ENCODE data around the gene OPRM1.

The OPRM1 gene

DNA sequence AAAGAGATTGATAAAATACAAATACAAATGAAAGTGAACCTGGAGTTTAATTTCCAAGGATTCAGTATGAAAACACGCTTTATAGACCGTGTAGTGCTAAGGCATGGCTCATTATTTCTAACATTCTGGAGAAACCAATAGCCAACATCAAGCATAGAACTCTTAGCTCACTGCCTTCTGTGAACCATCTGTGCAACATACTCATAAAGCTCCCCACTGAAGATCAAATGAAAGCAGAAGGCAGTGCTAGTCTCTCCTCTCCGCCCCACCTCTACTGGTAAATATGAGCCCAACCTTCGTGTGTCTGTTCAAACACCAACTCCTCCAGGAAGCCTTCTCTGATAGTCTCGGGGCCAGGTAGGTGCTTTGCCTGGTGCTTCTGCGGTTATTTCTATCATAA, 163.9 kb downstream of the OPRM1 start:
- no peak for DNase-seq (ENCODE audit: low read depth in 2 of 2)

DNA sequence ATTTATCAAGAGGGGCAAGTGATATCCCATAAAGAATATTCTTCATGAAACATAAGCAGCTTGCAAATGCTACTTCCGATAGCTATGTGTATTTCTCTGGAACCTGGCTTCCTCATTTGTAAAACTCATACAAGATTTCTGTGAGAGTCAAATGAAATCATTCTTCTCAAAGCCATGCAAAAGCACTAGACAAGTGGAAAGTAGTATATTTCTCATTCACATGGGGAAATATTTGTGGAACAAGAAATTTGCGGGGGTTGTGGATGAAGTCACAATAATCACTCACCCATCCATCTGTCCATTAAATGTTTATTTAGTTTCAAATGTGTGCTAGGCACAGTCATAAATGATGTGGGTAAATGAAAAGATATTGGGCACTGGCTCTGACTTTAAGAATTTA, 167.1 kb downstream of the OPRM1 start:
- no peak for DNase-seq (ENCODE audit: low read depth in 2 of 2)

DNA sequence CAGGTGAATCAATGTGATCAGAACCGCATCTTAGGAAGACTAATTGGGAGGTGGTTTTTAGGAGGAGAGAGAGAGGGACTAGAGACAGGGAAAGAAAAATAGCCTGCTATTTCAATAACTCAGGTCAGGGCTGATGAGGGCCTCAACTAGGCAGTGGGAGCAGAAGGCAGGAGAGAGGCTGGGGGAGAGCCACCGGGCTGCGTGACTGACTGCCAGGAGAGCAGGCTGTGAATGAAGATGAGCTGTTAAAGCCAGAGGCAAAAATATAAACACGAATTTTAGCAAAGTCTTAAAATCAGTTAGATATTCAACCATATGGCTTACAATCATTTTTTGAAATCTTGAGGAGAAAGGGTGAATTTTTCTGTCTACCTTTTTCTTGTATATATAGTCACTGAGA, 168.0 kb downstream of the OPRM1 start:
- DNase-seq (ENCODE audit: low read depth in 2 of 2) = no peak

DNA sequence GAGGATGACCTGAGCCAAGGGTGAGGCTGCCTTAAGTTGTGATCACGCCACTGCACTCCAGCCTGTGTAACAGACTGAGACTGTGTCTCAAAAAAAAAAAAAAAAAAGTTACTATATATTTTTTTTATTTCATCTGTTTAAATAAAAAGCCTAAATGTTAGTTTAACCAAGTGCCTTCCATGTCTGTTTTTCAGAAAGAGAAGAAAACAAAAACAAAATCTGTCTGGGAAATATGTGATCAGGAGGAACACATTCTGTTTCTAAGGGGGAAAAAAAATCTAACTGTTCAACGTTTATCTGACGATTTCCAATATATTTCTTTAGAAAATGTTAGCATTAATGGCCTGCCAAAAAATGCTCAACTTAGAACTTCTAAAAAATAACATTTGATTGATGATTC, 170.5 kb downstream of the OPRM1 start:
- DNase-seq (ENCODE audit: low read depth in 2 of 2) = no peak

DNA sequence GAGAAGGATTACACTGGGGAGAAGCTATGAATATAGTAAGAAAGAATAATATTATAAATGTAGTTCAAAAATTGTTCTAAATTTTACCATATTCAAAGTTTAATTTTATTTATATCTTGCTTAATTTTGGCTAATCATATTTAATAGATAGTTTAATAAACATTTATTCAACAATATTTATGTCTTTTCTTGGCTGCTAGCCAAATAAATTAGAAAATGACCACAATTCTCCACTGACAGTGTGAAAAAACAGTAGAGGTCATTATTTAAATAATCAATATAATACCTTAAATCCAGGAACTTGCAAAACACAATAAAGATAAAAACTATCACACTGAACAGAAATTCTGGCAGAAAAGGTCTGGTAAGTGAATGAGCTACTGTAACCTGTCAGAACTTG, 171.6 kb downstream of the OPRM1 start:
- DNase-seq (ENCODE audit: low read depth in 2 of 2) = no peak

DNA sequence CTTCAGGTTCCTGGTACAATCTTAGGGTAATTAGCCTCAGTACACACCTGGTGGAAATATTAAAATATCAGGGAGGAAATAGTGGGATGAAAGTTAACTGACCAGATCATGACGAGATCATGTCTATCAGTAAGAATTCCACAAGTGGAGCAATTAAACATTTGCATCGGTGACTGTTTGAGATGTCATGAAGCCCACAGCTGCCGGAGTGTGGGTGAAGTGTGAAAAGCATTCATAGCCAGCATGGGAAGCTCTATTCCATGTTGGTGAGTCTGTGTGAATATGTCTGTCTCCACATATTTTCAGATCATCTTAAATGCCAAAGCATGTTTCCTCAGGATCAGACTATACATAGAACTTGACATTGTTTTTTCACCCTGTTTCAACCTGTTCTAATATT, 174.7 kb downstream of the OPRM1 start:
- no peak for DNase-seq (ENCODE audit: low read depth in 2 of 2)

DNA sequence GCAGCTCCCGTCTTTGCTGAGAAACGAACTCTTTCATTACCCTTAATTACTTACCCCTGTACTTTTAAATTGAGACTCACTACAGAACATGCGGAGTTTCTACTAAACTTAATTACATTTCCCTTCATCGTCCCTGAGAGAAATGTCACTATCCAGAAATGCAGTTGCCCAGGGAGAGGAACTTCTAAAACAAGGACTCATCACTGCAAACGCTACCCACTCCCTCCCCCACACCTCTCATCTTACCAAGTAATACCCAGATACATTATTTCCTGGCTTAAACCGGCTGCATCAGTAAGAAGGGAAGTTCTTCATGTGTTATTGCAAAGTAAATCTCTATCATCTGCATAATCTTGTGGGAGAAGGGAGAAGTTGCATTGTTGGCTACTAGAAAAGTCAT, 179.3 kb downstream of the OPRM1 start:
- DNase-seq (ENCODE audit: low read depth in 2 of 2) = no peak

DNA sequence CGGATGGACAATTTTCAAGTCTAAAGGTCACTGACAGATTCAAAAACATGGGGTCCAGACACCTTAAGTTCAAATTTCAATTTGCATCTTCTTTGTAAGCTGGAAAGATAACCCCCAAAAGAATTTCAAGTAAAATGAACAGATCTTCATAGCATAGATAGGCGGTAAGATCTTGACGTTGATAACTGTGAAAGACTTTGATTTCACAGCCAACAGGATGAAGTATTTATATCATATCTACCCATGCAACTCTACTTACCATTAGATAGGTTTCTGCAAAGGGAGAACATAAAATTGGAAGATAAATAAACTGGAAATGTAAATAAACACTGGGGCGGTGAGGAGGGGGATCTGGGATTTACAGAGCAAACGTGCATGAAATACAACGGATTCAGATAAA, 179.7 kb downstream of the OPRM1 start:
- DNase-seq (ENCODE audit: low read depth in 2 of 2) = no peak

DNA sequence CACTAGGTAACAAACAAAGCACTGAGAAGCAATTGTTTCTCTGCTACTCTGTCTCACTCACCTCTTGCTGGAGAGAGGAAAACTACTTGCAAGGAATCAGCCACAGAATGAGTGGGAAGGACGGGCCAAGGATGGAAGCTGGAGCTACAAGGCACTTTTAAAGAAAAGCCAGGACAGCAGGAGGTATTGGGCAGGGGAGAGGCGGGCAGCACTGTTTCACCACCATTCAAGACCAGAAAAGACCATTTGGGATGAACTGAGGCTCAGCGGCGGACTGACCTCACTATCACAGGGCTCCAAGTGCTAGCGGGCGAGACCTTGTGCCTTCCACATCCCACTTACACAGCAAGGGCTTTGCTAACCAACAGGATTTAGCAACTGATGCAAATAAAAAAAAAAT, 180.2 kb downstream of the OPRM1 start:
- DNase-seq (ENCODE audit: low read depth in 2 of 2) = no peak

DNA sequence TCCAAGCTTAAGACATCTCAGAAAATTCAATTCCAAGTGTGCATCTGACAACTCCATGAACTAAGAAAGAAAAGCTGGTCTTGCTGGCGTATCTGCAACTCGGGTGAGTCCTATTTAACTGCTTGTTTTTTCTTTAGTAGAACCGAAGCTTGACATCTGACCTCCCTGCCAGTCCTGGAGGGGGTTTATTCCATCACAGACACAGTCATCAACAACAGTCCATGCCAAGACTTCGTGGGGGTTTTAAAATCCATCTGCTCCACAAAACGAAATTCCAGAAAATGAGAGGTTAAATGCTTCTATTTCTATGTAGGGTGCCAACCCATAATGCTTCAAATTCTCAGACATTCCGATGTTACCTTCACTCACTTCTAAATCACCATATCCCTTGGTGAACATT, 183.7 kb downstream of the OPRM1 start:
- no peak for DNase-seq (ENCODE audit: low read depth in 2 of 2)

DNA sequence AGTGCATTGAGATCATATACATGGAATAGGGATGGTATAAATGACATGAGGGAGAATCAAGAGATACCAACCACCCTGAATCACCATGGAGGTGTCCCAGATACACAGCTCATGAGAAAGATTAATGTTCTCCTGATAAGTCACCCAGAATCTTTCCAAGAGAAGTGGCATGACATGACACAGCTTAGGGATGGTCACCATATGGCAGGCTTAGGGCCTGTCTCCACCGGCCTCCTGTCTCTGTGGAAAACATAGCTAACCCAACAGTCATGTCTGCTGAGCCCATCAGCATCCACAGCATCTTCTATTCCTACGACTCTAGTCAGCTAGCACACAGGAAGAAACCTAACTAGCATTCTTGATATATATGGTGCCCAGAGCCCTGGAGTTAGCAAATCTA, 184.3 kb downstream of the OPRM1 start:
- DNase-seq (ENCODE audit: low read depth in 2 of 2) = no peak

DNA sequence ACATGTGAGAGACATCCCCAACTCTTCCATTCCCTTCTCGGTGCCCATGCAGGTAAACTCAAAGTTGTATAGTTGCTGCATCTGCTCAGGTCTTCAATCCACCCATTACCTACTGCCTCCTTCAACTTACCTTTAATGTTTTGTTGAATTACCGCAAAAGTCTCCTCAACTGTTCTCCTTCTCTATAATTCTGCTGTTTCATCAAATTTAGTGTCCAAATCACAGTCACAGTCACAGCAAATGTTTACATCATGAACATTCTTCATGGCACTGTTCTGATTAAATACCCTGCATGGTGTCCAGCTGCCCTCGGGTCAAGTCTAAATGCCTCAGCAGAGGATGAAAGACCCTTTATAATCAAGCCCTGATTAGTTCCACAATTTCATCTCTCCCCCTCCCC, 187.4 kb downstream of the OPRM1 start:
- DNase-seq (ENCODE audit: low read depth in 2 of 2) = no peak

DNA sequence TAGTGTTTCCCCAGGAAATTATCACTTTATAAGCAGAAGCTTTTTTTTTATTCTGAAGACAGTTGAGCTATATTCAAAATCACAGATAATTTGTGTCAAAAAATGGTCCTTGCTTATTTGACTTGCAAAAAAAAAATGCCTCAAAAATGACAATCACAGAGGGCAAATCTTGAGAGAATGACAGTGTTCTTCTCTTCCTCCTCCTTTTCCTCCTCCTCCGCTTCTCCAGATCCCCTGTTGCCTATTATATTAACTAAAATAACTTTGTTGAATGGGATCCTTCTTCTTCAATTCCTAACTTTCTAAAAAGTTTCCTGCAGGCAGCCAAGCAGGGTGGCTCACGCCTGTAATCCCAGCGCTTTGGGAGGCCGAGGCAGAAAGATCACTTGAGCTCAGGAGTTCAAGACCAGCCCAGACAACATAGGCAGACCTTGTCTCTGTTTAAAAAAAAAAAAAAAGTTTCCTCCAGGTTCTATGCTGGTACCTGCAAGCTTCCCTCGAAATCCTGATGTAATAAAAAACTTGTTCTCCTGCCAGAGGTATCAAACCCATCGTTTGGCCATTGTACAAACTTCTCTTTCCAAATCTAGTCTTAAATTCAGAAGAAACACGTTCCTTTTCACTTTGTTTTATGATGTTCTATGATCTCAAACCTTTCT, 189.0 kb downstream of the OPRM1 start:
- no peak for DNase-seq (ENCODE audit: low read depth in 2 of 2)

DNA sequence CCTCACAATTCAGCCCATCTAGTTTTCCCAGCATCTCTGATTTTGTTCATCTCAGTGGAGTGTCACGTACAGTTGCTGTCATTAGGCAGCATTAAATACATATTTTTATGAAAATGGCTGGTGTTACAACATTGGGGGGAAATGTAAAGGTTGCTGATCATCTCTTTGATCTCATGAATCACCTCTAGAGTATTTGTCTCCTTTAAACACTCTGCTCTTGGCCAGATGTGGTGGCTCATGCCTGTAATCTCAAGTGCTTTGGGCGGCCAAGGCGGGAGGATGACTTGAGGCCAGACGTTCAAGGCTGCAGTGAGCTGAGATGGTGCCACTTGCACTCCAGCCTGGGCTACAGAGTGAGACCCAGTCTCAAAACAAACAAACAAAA, 189.5 kb downstream of the OPRM1 start:
- DNase-seq (ENCODE audit: low read depth in 2 of 2) = no peak

DNA sequence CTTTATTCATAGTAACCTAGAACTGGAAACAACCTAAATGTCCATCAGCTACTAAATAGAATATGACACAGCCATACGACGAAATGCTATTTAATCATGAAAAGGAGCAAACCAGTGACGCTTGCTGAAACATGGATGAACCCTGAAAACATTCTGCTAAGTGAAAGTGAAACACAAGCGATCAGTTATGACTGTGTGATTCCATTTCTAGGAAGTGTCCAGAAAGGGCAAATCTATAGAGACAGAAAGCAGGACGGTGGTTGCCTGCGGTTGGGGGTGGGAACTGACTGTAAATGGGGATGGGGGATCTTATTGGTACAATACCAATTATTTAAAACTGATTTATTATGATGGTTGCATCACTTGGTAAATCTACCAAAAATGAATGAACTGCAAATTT, 190.7 kb downstream of the OPRM1 start:
- DNase-seq (ENCODE audit: low read depth in 2 of 2) = no peak

DNA sequence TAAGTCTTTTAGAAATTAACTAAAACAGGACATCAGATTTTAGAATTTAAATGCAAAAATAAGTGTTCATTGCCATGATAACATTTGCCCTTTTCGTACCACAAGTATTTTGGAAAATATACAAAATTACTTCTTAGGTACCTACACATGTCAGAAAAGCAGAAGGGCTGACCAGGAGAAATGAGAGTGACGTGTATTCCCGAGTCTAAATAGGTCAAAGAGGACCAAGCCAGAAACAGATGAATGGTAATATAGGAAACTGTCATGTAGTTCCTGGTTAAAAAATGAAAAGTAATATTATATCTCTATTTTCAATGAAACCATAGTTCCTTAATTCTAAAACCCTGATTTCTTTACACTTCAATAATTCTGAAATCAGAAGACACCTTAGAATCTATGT, 191.4 kb downstream of the OPRM1 start:
- no peak for DNase-seq (ENCODE audit: low read depth in 2 of 2)

DNA sequence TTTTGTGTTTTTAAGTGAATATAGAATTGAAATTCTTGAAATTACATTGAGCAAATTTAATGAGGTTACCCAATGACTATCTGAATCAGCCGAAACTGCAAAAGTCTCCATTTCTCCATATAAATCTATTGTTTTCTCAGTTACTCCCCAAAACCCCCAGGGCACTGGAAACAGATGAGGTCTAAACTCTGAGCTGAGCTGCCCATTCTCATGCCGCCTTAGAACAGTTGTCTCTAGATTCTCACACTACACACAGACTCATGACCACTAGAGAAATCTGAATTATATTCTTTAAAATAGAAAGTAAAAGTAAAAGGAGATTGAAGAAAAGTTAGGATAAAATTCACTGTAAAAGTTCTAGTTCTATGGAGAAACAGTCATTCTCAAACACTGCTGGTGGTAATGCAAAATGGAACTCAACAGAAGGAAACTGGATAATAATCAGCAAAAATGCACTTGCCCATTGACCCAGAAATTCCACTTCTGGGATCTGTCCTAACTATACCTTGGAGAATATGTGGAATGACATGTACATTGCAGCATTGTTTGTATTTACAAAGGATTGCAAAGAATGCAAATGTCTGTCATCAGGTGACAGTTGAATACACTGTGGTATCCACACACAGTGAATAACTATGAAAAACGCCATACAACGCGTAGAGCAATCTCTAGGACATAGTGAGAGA, 192.0 kb downstream of the OPRM1 start:
- DNase-seq (ENCODE audit: low read depth in 2 of 2) = no peak

DNA sequence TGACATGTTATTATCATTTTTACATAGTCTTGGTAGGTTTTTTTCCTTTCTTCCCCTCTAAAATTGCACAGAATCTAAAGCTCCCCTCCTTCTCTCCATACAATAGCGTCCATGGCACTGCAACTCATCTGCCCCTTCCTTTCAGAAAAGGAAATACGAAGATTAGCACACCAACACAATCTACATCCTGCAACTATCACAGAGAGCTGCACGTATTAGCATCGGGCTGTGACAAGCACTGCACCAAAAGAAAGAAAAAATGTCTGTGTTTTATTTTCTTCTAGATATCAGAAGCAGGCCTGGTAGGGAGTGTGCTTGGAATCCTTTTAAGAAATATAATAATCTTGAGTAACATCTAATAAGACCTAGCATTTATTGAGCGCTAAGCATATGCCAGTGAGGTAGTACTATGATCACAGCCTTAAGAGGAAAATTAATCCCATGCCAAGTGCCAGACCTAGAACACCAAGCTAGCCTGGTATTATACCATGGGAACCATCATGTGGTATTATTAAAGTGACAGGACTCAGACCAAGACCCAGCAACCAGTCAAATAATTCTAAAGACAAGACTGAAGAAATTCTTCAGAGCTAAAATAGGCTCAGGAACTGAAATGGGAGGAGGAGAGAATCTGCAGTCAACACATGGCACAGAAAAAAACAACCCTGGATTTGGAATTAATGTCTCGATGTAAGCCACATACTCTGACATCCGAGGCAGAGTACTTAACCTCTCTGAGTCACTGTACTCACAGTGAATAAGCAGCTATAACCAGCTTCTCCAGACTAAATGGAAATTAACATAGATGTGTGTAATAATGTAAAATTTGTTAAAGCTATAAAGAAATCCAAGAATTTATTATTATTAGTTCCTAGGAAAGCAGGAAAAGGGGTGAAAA, 193.2 kb downstream of the OPRM1 start:
- DNase-seq (ENCODE audit: low read depth in 2 of 2) = no peak

DNA sequence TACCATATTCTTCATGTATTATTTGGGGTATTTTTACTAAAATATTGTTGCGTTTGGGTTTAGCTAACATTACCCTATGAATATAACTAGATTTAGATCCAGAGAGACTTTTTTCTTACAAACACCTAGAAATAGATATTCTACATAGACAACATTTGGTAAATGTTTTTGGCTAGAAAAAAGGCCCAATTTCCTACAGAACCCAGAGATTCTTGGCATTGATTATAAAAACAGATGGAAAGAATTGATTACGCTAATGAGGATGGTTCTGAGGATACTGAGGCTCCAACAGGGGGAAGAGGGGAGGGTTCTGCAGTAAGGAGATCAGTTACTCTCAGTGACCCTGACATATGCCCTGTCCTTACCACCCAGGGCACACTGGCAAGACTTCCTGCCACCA, 194.3 kb downstream of the OPRM1 start:
- DNase-seq (ENCODE audit: low read depth in 2 of 2) = no peak

DNA sequence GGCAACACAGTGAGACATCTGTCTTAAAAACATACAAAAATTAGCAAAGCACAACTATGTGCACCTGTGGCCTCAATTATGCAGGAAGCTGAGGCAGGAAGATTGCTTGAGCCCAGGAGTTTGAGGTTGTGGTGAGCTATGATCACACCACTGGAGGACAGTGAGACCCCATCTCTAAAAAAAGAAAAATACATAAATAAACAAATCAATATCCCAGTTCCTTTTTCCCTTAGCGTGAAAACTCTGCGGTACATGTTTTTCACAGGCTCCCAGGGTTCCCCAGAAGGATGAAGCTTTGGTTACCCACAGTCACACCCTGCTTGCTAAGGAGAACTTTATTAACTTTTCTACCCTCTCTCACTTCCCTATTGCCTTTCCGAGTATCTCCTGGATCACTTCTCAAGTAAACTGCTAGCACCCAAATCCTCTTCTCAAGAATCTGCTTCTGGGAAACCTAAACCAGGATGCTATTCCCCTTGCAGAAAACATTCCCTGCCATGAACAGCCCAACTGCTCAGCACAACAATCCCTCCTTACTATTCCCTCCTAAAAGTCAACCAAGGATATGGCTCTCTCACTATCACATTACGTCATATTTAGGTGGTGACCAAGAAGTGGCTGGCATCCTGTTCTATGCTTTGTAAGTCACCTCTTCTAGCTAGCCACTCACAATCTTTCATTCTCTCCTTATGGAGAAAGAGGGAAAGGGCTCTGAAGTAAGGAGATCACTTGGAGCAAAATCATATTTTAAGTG, 195.2 kb downstream of the OPRM1 start:
- no peak for DNase-seq (ENCODE audit: low read depth in 2 of 2)

DNA sequence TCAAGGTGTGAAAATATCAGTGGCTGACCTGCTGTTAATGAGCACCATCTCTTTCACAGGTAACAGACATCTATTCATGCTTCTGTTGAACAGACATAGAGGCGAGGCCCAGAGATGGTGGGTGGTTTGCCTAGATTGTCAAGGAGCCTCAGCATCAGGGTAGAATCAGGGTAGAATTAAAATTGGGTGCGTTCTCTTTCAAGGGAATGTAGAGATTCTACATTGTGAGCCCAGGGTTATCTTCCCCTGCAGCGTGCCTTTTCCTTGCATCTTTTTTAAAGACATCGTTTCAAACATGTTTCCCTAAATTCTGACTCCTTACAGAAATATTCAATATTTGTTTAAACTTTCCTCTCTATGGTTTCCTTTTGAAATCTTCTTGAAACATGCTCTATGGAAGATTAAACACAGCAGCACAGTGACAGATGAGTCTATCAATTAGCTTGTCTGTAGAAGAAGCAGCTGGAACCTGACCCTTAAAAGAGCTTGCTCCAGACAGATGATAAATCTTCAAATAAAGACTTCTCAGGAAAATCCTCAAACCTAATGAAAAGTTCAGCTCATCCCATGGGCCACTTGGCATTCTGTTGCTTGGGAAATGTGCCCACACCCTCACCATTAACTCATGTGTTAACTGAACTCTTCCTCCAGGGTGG, 197.7 kb downstream of the OPRM1 start:
- DNase-seq (ENCODE audit: low read depth in 2 of 2) = no peak

DNA sequence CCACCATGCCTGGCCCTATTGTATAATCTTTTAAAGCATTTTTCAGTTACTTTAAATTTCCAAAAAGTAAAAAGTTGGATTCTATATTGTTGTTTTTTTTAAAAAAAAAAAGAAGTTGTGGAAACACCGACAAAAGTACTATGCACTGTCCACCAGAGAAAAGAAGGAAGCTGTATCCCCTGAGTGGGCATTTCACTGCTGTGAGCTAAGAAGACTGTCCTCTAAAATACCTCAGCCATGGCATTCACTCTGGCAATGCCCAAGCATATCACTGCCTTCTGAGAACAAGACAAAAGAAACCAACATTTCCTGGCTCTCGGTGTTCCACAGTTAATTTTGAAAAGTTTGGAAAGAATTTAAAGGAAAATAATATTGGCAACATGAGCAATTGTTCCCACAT, 199.8 kb downstream of the OPRM1 start:
- no peak for DNase-seq (ENCODE audit: low read depth in 2 of 2)
